H9 (cell line): ENCODE measurements around the gene MCF2L2. TPM values are rescaled to one million over a fixed set of nuclear protein-coding genes. Genes with fewer than 3 reads are reported as not detected.

Source experiments
- DNase-seq: peaks from one replicate; pipeline ENCODE4 v3.0.0-alpha.2; 2017
- H2AFZ ChIP-seq: one replicate; pipeline ENCODE4 v1.6.1; 2013; ENCODE audit warnings: mild to moderate bottlenecking, low read length, control low read depth, moderate library complexity
- H2AK5ac ChIP-seq: 2 replicates; pipeline ENCODE4 v1.6.1; 2013; ENCODE audit warnings: low read length, control low read depth, mixed read lengths; ENCODE audit not compliant: insufficient read length
- H2BK120ac ChIP-seq: one replicate; pipeline ENCODE4 v1.6.1; 2013; ENCODE audit warnings: low read depth, mild to moderate bottlenecking, low read length, control low read depth, inconsistent platforms; ENCODE audit not compliant: poor library complexity, severe bottlenecking
- H2BK12ac ChIP-seq: 2 replicates; pipeline ENCODE4 v1.6.1; 2013; ENCODE audit warnings: low read length, control low read depth, mixed read lengths, low read depth; ENCODE audit not compliant: insufficient read length
- H2BK15ac ChIP-seq: 2 replicates; pipeline ENCODE4 v1.6.1; 2013; ENCODE audit warnings: low read depth, low read length, control low read depth
- H2BK20ac ChIP-seq: one replicate; pipeline ENCODE4 v1.6.1; 2013; ENCODE audit warnings: low read depth, mild to moderate bottlenecking, low read length, control low read depth, inconsistent platforms; ENCODE audit not compliant: poor library complexity, severe bottlenecking
- H2BK5ac ChIP-seq: 2 replicates; pipeline ENCODE4 v1.6.1; 2013; ENCODE audit warnings: low read length, control low read depth, mixed read lengths; ENCODE audit not compliant: insufficient read length
- H3K14ac ChIP-seq: 2 replicates; pipeline ENCODE4 v1.6.1; 2013; ENCODE audit warnings: low read length, control low read depth; ENCODE audit not compliant: insufficient read depth
- H3K18ac ChIP-seq: 2 replicates; pipeline ENCODE4 v1.6.1; 2013; ENCODE audit warnings: low read depth, mild to moderate bottlenecking, mixed read lengths, low read length, control low read depth; ENCODE audit not compliant: insufficient read length
- H3K23ac ChIP-seq: 2 replicates; pipeline ENCODE4 v1.6.1; 2013; ENCODE audit warnings: low read length, control low read depth, mixed read lengths, low read depth; ENCODE audit not compliant: insufficient read length
- H3K23me2 ChIP-seq: 2 replicates; pipeline ENCODE4 v1.6.1; 2013; ENCODE audit warnings: low read depth, mild to moderate bottlenecking, mixed read lengths, low read length, control low read depth; ENCODE audit not compliant: insufficient read length, poor library complexity, severe bottlenecking
- H3K27ac ChIP-seq: 2 replicates; pipeline ENCODE4 v1.5.1; 2013; ENCODE audit warnings: low read length, control low read depth, mixed read lengths, low read depth; ENCODE audit not compliant: insufficient read length
- H3K27me3 ChIP-seq: 2 replicates; pipeline ENCODE4 v1.6.1; 2013; ENCODE audit warnings: low read length, control low read depth, inconsistent platforms; ENCODE audit not compliant: insufficient read depth
- H3K4ac ChIP-seq: 2 replicates; pipeline ENCODE4 v1.6.1; 2013; ENCODE audit warnings: low read depth, mild to moderate bottlenecking, control low read depth, inconsistent platforms, low read length, moderate library complexity
- H3K4me1 ChIP-seq: 2 replicates; pipeline ENCODE4 v1.6.1; 2013; ENCODE audit warnings: low read length, control low read depth, inconsistent platforms; ENCODE audit not compliant: insufficient read depth
- H3K4me2 ChIP-seq: 2 replicates; pipeline ENCODE4 v1.6.1; 2013; ENCODE audit warnings: low read length, control low read depth, mixed read lengths; ENCODE audit not compliant: insufficient read length, insufficient read depth
- H3K56ac ChIP-seq: 2 replicates; pipeline ENCODE4 v1.6.1; 2013; ENCODE audit warnings: low read depth, mild to moderate bottlenecking, mixed read lengths, low read length, control low read depth; ENCODE audit not compliant: insufficient read length
- H3K79me1 ChIP-seq: 2 replicates; pipeline ENCODE4 v1.6.1; 2013; ENCODE audit warnings: low read depth, mild to moderate bottlenecking, moderate library complexity, low read length, control low read depth, inconsistent platforms; ENCODE audit not compliant: insufficient read depth, poor library complexity, severe bottlenecking
- H3K79me2 ChIP-seq: 2 replicates; pipeline ENCODE4 v1.6.1; 2013; ENCODE audit warnings: low read length, control low read depth, inconsistent platforms; ENCODE audit not compliant: insufficient read depth
- H3K9ac ChIP-seq: 2 replicates; pipeline ENCODE4 v1.6.1; 2013; ENCODE audit warnings: low read length, control low read depth, mixed read lengths; ENCODE audit not compliant: insufficient read length; ENCODE audit errors: extremely low read depth
- H3K9me3 ChIP-seq: one replicate; pipeline ENCODE4 v1.6.1; 2013; ENCODE audit warnings: low read depth, low read length, inconsistent platforms; ENCODE audit not compliant: control insufficient read depth
- H3T11ph ChIP-seq: one replicate; pipeline ENCODE4 v1.6.1; 2013; ENCODE audit warnings: mild to moderate bottlenecking, low read length, control low read depth, inconsistent platforms
- H4K20me1 ChIP-seq: one replicate; pipeline ENCODE4 v1.6.1; 2013; ENCODE audit not compliant: control insufficient read depth, insufficient read length, insufficient read depth
- H4K5ac ChIP-seq: 2 replicates; pipeline ENCODE4 v1.6.1; 2013; ENCODE audit warnings: low read depth, mild to moderate bottlenecking, mixed read lengths, low read length, control low read depth; ENCODE audit not compliant: insufficient read length
- H4K8ac ChIP-seq: replicated peaks from 2 replicates; pipeline ENCODE4 v1.6.1; 2013; ENCODE audit warnings: low read length, control low read depth, mixed read lengths, low read depth; ENCODE audit not compliant: insufficient read length
- H4K91ac ChIP-seq: 2 replicates; pipeline ENCODE4 v1.6.1; 2013; ENCODE audit warnings: low read depth, mild to moderate bottlenecking, moderate library complexity, mixed read lengths, low read length, control low read depth; ENCODE audit not compliant: insufficient read length
- H3K27ac Mint-ChIP-seq, 3 experiments: 2 replicates in 2 of 3; 3 replicates in 1 of 3; pipeline ENCODE4 v1.8.0; 2020 to 2021; ENCODE audit warnings: mixed read lengths in 3 of 3, mild to moderate bottlenecking in 1 of 3, moderate library complexity in 1 of 3
- H3K27me3 Mint-ChIP-seq: 2 replicates; pipeline ENCODE4 v1.8.0; 2021; ENCODE audit warnings: low read depth, mild to moderate bottlenecking, moderate library complexity, mixed read lengths
- H3K36me3 Mint-ChIP-seq, 3 experiments: 2 replicates in 2 of 3; 3 replicates in 1 of 3; pipeline ENCODE4 v1.8.0; 2020 to 2021; ENCODE audit warnings: low read depth in 3 of 3, mixed read lengths in 3 of 3; ENCODE audit not compliant: insufficient read depth in 1 of 3
- H3K4me1 Mint-ChIP-seq, 2 experiments: 2 replicates each; pipeline ENCODE4 v1.8.0; 2020; ENCODE audit warnings: mixed read lengths in 2 of 2
- H3K4me3 Mint-ChIP-seq, 2 experiments: 2 replicates in 1 of 2; 3 replicates in 1 of 2; pipeline ENCODE4 v1.8.0; 2020 to 2021; ENCODE audit warnings: mild to moderate bottlenecking in 2 of 2, mixed read lengths in 2 of 2, moderate library complexity in 1 of 2
- H3K9me3 Mint-ChIP-seq, 2 experiments: 2 replicates in 1 of 2; 3 replicates in 1 of 2; pipeline ENCODE4 v1.8.0; 2020; ENCODE audit warnings: mild to moderate bottlenecking in 2 of 2, mixed read lengths in 2 of 2, moderate library complexity in 1 of 2
- WGBS: extraction: QIAGEN DNeasy Blood & Tissue Kit; methylation state at CpG from one replicate; pipeline ENCODE4 v1.1.7; 2013; ENCODE audit warnings: missing lambda C conversion rate, low lambda C conversion rate, mixed read lengths; ENCODE audit not compliant: insufficient read length; ENCODE audit errors: extremely low coverage; 5-methylcytosine and 5-hydroxymethylcytosine counted together
- total RNA-seq: library from RNA; stranded (reverse); gene quantifications from 2 replicates; pipeline ENCODE4 v1.2.1, GENCODE V29; 2021
- TF ChIP-seq, protein P1 (sequence below): fragments of 200-600 bp; sonication (generic); conservative IDR thresholded peaks from 3 replicates; pipeline ENCODE4 v1.8.0; 2021; ENCODE audit warnings: antibody characterized with exemption, mild to moderate bottlenecking

The MCF2L2 gene
- total RNA-seq, 1 experiment from 2014 or later: 6.4 TPM

DNA sequence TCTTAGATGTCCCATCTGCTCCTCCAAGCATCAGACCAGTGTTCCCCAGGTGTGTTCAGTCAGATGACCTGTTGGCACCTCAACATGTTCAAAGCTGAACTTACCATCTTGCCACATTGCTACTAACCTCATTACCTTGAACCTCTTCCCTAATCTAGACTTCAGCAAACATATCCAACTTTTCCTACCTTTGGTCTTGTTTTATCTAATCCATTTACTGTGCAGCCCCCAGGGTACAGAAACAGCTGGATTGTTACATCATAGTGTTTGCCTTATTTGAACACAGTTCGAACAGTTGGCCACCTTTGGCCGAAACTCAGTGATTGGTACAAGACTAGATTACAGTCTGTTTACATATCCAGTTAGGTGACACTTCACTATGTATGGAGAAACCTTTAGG, 36.1 kb upstream of the MCF2L2 start:
- H2BK20ac ChIP-seq: no peak overlapping the region
- no peak overlapping the region for H3K56ac ChIP-seq
- no peak overlapping the region for H2AK5ac ChIP-seq
- H2BK5ac ChIP-seq: no peak overlapping the region
- H3K9ac ChIP-seq: no peak overlapping the region
- H4K5ac ChIP-seq: no peak overlapping the region
- no peak overlapping the region for H4K8ac ChIP-seq
- no peaks in the 10 kb centered on the region for H3K9me3 ChIP-seq
- no peak overlapping the region for H2AFZ ChIP-seq
- DNase-seq: no peak
- no peaks in the 10 kb centered on the region for H3K79me1 ChIP-seq
- no peaks in the 10 kb centered on the region for H3K27me3 ChIP-seq
- Mint-ChIP-seq H3K27ac (no peak overlapping the region), H3K36me3 (peaks cover 0 to 5% (median 0%) of the 10 kb centered on the region in 3 experiments; a peak in 2 of 7 replicates), H3K4me1 (peaks cover 3 to 12% of the 10 kb centered on the region in 2 experiments; a peak in 3 of 4 replicates), H3K4me3 (no peak overlapping the region), H3K9me3 (peaks cover 11% of the 10 kb centered on the region in 2 experiments; a peak in 4 of 5 replicates), H3K27me3 (no peaks in the 10 kb centered on the region)
- no peaks in the 10 kb centered on the region for H4K20me1 ChIP-seq
- H2BK120ac ChIP-seq: no peak overlapping the region
- no peaks in the 10 kb centered on the region for H3K79me2 ChIP-seq
- H3K23ac ChIP-seq: no peak overlapping the region
- no CpG with 5 or more reads among the region's 2 CpGs for WGBS
- H3T11ph ChIP-seq: no peak overlapping the region
- H3K14ac ChIP-seq: no peak overlapping the region
- no peaks in the 10 kb centered on the region for H3K23me2 ChIP-seq
- no peak overlapping the region for H4K91ac ChIP-seq
- H3K18ac ChIP-seq: no peak overlapping the region
- H3K27ac ChIP-seq: no peak overlapping the region
- no peak overlapping the region for H2BK15ac ChIP-seq
- H3K4me2 ChIP-seq: no peak overlapping the region
- no peak overlapping the region for H3K4ac ChIP-seq
- TF ChIP-seq, protein P1, sequence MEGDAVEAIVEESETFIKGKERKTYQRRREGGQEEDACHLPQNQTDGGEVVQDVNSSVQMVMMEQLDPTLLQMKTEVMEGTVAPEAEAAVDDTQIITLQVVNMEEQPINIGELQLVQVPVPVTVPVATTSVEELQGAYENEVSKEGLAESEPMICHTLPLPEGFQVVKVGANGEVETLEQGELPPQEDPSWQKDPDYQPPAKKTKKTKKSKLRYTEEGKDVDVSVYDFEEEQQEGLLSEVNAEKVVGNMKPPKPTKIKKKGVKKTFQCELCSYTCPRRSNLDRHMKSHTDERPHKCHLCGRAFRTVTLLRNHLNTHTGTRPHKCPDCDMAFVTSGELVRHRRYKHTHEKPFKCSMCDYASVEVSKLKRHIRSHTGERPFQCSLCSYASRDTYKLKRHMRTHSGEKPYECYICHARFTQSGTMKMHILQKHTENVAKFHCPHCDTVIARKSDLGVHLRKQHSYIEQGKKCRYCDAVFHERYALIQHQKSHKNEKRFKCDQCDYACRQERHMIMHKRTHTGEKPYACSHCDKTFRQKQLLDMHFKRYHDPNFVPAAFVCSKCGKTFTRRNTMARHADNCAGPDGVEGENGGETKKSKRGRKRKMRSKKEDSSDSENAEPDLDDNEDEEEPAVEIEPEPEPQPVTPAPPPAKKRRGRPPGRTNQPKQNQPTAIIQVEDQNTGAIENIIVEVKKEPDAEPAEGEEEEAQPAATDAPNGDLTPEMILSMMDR: no peak
- no peaks in the 10 kb centered on the region for H3K4me1 ChIP-seq
- no peak overlapping the region for H2BK12ac ChIP-seq
